ENCODE data around the gene SPOCK1. TPM values are rescaled to one million over a fixed set of nuclear protein-coding genes. Genes with fewer than 3 reads are reported as not detected.

The SPOCK1 gene
- total RNA-seq, 1 experiment from 2014 or later, result 10.9 TPM

GRCh38 chr5:137269946-137270345, 229.2 kb downstream of the SPOCK1 start:
- no peaks in the 10 kb centered on the region for H3K4me1 ChIP-seq (ENCODE audit: insufficient read depth, low read length)
- no peak overlapping the region for H2AK5ac ChIP-seq (ENCODE audit: insufficient read length, low read length)
- Mint-ChIP-seq H3K27me3 (ENCODE audit: low read depth) (no peaks in the 10 kb centered on the region), H3K4me1 (peaks cover 0 to 4% of the 10 kb centered on the region in 2 experiments; a peak in 2 of 4 replicates), H3K9me3 (no peaks in the 10 kb centered on the region), H3K27ac (no peak overlapping the region), H3K4me3 (no peak overlapping the region), H3K36me3 (ENCODE audit: insufficient read depth in 1 of 3, low read depth in 3 of 3) (no peaks in the 10 kb centered on the region)
- H2BK12ac ChIP-seq (ENCODE audit: insufficient read length, low read depth, low read length), result no peak overlapping the region
- H2AFZ ChIP-seq (ENCODE audit: low read length), result no peak overlapping the region
- no peaks in the 10 kb centered on the region for H3K79me1 ChIP-seq (ENCODE audit: insufficient read depth, low read depth, low read length, poor library complexity, severe bottlenecking)
- no peak for TF ChIP-seq CTCF (conservative IDR thresholded peaks at IDR 0.05)
- DNase-seq, result no peak
- H4K91ac ChIP-seq (ENCODE audit: insufficient read length, low read depth, low read length), result no peak overlapping the region
- H4K20me1 ChIP-seq (ENCODE audit: control insufficient read depth, insufficient read depth, insufficient read length), result no peaks in the 10 kb centered on the region
- no peak overlapping the region for H3K18ac ChIP-seq (ENCODE audit: insufficient read length, low read depth, low read length)
- H3K23ac ChIP-seq (ENCODE audit: insufficient read length, low read depth, low read length), result no peak overlapping the region
- H3K4ac ChIP-seq (ENCODE audit: low read depth, low read length), result no peak overlapping the region
- H3K14ac ChIP-seq (ENCODE audit: insufficient read depth, low read length), result no peak overlapping the region
- H2BK20ac ChIP-seq (ENCODE audit: low read depth, low read length, poor library complexity, severe bottlenecking), result no peak overlapping the region
- no CpG with 5 or more reads among the region's 2 CpGs for WGBS (ENCODE audit: extremely low coverage, insufficient read length, low lambda C conversion rate)
- H3K56ac ChIP-seq (ENCODE audit: insufficient read length, low read depth, low read length), result no peak overlapping the region
- H3T11ph ChIP-seq (ENCODE audit: low read length), result no peak overlapping the region
- H3K23me2 ChIP-seq (ENCODE audit: insufficient read length, low read depth, low read length, poor library complexity, severe bottlenecking), result no peaks in the 10 kb centered on the region
- H2BK5ac ChIP-seq (ENCODE audit: insufficient read length, low read length), result no peak overlapping the region
- no peak overlapping the region for H4K8ac ChIP-seq (replicated peaks; ENCODE audit: insufficient read length, low read depth, low read length)
- no peaks in the 10 kb centered on the region for H3K79me2 ChIP-seq (ENCODE audit: insufficient read depth, low read length)
- no peaks in the 10 kb centered on the region for H3K9me3 ChIP-seq (ENCODE audit: control insufficient read depth, low read depth, low read length)
- no peak overlapping the region for H3K27ac ChIP-seq (ENCODE audit: insufficient read length, low read depth, low read length)
- H2BK15ac ChIP-seq (ENCODE audit: low read depth, low read length), result no peak overlapping the region
- H3K27me3 ChIP-seq (ENCODE audit: insufficient read depth, low read length), result no peaks in the 10 kb centered on the region
- H3K4me2 ChIP-seq (ENCODE audit: insufficient read depth, insufficient read length, low read length), result no peak overlapping the region
- H2BK120ac ChIP-seq (ENCODE audit: low read depth, low read length, poor library complexity, severe bottlenecking), result no peak overlapping the region
- no peak overlapping the region for H3K9ac ChIP-seq (ENCODE audit: extremely low read depth, insufficient read length, low read length)
- H4K5ac ChIP-seq (ENCODE audit: insufficient read length, low read depth, low read length), result no peak overlapping the region

All from H9 (cell line).